Islet of Langerhans (tissue), 1 donor: ENCODE measurements around the gene CAP2.
"Not testable (repeated sequence)": the region's sequence is repeated elsewhere in the genome, so short reads cannot be mapped to it uniquely, and the experiment has no call there.

Experiments
- FAIRE-seq: peaks from one replicate; lab custom pipeline; 2011; peaks lifted over from hg19 to GRCh38; lab: Jason Lieb, UNC

The CAP2 gene

GRCh38 chr6:17396256-17396655 is 2.9 kb downstream of the CAP2 start:
- FAIRE-seq, result no peak

GRCh38 chr6:17397764-17398194 is 4.4 kb downstream of the CAP2 start:
- FAIRE-seq, result no peak

GRCh38 chr6:17405181-17405943 is 12.0 kb downstream of the CAP2 start:
- FAIRE-seq, result not testable (repeated sequence)

GRCh38 chr6:17405944-17406245 is 12.5 kb downstream of the CAP2 start:
- FAIRE-seq, result no peak

GRCh38 chr6:17408081-17408480 is 14.7 kb downstream of the CAP2 start:
- no peak for FAIRE-seq

- FAIRE-seq, result no peak
These were observed 16.9 kb downstream of the CAP2 start for GRCh38 chr6:17410281-17410680.

GRCh38 chr6:17413313-17413750 is 19.9 kb downstream of the CAP2 start:
- FAIRE-seq, result no peak

- not testable (repeated sequence) for FAIRE-seq
These were observed 21.0 kb downstream of the CAP2 start for GRCh38 chr6:17414395-17414794.

GRCh38 chr6:17415321-17415720 is 21.9 kb downstream of the CAP2 start:
- no peak for FAIRE-seq

GRCh38 chr6:17416806-17417205 is 23.4 kb downstream of the CAP2 start:
- FAIRE-seq, result no peak

GRCh38 chr6:17417817-17418216 is 24.4 kb downstream of the CAP2 start:
- FAIRE-seq, result no peak

GRCh38 chr6:17418281-17419188 is 25.1 kb downstream of the CAP2 start:
- no peak for FAIRE-seq

- no peak for FAIRE-seq
These were observed 25.8 kb downstream of the CAP2 start for GRCh38 chr6:17419189-17419575.

GRCh38 chr6:17420368-17420767 is 27.0 kb downstream of the CAP2 start:
- FAIRE-seq, result no peak

- no peak for FAIRE-seq
These were observed 28.0 kb downstream of the CAP2 start for GRCh38 chr6:17421406-17421805.

- FAIRE-seq, result no peak
These were observed 29.6 kb downstream of the CAP2 start for GRCh38 chr6:17423026-17423425.

- no peak for FAIRE-seq
These were observed 33.7 kb downstream of the CAP2 start for GRCh38 chr6:17427062-17427461.

- FAIRE-seq, result no peak
These were observed 34.2 kb downstream of the CAP2 start for GRCh38 chr6:17427617-17428016.

GRCh38 chr6:17428595-17429120 is 35.3 kb downstream of the CAP2 start:
- not testable (repeated sequence) for FAIRE-seq

GRCh38 chr6:17429383-17430061 is 36.1 kb downstream of the CAP2 start:
- no peak for FAIRE-seq

- FAIRE-seq, result no peak
These were observed 38.2 kb downstream of the CAP2 start for GRCh38 chr6:17431581-17431980.

GRCh38 chr6:17432356-17432755 is 39.0 kb downstream of the CAP2 start:
- no peak for FAIRE-seq
